Measurements from ENCODE around the gene KRT78.

KRT78 gene

GRCh38 chr12:52837781-52838608 lies 10.8 kb downstream of the KRT78 start:
- DNase-seq: no peak

- DNase-seq: no peak
Measured at GRCh38 chr12:52837413-52837741, 11.4 kb downstream of the KRT78 start.

- no peak for DNase-seq
Measured at GRCh38 chr12:52836491-52837412, 12.0 kb downstream of the KRT78 start.

DNA sequence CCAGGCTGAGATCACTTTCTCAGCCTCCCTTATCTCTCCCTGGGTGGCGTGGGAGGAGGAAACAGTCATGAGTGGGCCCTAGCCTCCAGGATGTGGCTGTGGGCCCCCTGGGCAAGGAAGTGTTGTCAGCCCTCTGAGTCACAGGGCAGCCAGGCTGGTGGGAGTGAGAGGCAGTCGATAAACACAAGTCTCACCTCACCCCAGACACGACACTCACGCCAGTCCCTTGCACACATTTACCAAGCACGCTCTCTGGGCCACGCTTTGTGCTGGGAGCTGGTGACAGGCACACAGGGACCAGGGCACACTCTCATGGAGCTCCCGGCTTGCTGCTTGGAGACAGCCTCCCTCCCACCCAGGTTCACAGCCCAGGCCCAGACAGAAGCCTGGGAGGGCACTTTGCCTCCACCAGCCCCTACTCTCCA lies 12.7 kb downstream of the KRT78 start:
- peak; percentile 43 for DNase-seq

DNA sequence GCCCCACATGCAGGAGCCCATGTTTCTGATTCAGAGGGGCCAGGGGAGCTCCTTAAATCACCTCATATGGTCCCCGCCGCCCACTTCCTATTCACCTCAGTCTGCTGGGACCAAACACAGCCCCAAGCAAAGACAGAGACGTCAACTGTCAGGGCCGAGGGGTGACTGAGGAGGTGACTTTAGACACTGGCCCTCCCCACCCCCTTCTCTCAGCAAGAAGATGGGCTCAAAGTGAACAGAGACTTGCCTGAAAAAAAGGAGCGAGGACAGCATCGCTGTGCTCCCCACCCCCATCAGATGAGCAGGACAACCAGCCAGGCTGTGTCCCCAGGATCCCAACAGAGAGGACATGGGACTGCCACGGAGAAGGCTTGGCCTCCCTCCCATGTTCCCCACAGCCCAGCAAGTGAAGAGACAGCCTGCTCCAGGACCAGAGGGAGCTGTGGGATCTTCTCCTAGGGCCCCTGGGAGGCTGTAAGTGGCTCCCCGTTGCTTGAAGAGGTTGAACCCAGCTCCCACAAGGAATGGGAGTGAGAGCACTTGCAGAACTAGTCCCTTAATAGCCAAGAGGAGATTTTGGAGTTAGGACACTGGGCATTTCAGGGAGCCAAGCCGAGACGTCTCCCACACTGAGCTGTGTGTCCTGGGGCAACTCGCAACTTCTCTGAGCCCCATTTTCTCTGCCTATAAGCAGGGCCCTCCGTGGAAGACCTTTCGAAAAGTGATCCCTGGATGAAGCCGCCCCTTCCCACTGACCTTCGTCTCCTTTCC lies 13.3 kb downstream of the KRT78 start:
- DNase-seq: no peak

GRCh38 chr12:52834727-52835001 lies 14.1 kb downstream of the KRT78 start:
- no peak for DNase-seq

GRCh38 chr12:52833922-52834726 lies 14.7 kb downstream of the KRT78 start, which contains the start of gene KRT79:
Gene KRT79, minus strand, starts transcription at chr12:52834311. Its CDS starts 51 bp downstream, at chr12:52834260.
- no peak for DNase-seq

DNA sequence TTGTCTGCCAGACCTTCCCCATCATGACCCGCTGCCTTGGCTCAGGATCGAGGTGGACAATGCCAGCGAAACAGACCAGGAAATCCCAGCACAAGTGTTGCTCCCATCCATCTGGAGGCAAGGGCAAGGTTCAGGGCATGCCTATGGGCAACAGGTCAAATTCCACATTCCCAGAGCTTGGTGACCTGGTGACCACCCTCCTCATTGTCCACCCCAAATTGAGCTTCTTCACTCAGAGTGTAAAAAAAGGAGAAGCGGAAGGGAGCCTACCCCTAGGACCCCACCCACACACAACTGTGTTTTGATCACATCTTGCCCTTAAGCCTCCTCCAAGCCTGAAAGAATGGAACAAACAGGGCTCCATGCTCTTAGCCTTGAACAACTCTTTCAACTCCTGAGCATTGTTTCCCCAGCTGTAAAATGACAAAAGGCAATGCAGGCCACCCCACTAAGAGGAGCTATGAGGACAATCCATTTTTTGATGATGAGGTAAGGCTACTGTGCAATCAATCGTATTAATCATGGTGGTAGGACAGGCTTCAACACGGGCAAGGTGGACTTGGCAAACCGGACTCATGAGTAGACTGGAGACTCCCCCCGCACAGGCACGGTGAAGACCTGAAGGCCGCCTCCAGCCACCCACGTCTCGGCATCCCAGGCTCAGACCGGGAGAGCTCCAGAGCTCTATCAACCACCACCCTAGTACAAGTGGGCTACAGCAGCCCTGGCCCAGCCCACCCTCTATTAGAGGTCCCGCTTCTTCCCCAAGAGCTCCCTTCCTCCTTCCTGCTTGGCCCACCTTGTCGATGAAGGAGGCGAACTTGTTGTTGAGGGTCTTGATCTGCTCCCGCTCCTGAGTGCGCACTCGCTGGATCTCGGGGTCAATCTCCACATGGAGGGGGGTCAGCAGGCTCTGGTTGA lies 15.5 kb downstream of the KRT78 start:
- no peak for DNase-seq

- no peak for DNase-seq
Measured at GRCh38 chr12:52832451-52832850, 16.3 kb downstream of the KRT78 start.

GRCh38 chr12:52831251-52831650 lies 17.5 kb downstream of the KRT78 start:
- no peak for DNase-seq

DNA sequence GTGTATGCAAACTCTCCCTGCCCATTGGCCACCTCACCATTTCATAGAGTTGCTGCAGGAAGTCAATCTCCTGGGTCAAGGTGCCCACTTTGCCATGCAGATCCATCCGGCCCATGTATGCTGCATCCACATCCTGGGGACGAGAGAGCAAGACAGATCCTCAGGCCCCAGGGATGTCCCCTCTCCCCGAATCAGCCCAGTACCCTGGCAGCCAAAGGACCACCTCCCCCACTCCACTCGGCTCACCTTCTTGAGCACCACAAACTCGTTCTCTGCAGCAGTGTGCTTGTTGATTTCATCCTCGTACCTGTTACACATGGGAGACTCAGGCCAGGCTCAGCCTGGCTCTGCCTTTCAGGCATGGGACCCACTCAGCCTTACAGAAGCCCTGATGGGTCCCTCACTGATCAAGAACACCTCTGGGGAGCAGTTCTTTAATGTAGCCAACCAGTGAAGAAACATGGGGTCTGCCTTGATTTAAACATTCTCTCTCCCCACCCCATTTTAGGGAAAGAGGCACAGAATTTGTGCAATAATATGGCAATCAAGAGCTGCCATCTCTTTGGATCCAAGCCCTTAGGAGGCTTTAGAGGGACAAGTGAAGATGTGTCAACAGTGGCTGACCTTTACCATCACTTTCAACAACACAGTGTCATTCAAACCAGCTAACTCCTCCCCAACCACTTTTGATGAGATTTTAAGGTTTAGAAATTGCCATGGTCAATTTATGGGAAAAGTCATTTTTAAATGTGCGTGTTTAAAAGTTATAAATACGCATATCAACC lies 18.6 kb downstream of the KRT78 start:
- no peak for DNase-seq

DNA sequence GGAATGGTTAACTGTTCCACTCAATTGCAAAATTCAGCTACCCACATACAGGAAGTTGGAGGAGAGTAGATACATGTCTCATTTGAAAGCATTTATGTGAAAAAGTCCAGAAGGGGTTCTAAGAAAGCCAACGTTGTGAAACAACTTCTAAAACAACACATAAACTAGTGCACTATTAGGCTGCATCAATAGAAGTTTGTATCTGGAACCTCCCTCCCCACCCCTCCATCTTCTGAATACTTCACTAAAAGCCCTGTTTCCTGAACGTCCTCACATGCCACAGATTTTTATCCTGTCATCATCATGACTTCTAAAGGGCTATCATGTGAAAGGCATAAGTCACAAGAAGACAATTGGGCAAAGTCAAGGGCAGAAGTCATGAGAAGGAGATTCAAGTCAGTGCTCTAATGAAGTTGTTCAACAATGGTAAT lies 20.2 kb downstream of the KRT78 start:
- DNase-seq: no peak

- DNase-seq: no peak
Measured at GRCh38 chr12:52828156-52828555, 20.6 kb downstream of the KRT78 start.

DNA sequence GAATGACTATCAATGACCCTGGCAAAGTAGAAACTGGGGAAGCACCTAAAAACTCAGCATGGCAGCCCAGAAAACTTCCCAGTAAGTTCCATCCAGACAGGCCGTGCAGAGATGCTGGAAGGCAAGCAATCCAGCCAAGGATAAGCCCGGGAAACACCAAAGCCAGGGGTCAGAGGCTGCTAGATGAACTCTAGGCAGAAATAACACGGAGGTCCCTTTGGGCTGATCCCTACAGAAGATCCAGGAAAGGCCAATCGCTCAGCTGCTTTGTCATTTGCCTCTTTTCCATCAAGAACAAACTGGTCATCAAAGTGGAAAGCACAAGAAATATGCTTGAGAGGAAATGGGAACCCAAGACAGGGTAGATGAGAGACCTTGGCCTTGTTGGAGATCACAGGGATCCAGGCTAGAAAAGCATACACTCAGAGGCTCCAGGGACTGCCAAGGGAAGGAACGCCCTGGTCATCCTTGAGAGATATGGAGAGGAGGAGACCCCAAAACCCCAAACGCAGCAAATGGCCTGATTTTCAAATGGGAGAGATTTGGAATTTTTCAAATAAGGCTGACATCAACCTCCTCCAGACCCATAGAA lies 21.2 kb downstream of the KRT78 start:
- no peak for DNase-seq

- no peak for DNase-seq
Measured at GRCh38 chr12:52826611-52827498, 21.9 kb downstream of the KRT78 start.

DNA sequence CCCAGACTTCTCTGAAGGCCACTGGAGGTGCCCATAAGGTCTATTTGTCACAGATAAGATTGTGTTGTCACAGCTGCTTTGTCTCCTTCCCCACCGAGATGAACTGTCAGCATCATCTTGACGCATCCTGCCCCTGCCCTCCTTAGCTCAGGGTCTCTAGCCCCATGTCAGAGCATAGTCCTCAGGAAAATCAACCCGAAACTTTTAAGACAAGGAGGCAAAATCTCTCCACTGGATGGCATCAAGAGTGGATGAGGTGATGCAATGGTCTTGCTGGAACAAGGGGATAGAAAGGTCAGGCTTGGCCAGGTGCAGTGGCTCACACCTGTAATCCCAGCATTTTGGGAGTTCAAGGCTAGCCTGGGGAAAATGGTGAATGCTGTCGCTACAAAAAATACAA lies 22.8 kb downstream of the KRT78 start:
- no peak for DNase-seq

DNA sequence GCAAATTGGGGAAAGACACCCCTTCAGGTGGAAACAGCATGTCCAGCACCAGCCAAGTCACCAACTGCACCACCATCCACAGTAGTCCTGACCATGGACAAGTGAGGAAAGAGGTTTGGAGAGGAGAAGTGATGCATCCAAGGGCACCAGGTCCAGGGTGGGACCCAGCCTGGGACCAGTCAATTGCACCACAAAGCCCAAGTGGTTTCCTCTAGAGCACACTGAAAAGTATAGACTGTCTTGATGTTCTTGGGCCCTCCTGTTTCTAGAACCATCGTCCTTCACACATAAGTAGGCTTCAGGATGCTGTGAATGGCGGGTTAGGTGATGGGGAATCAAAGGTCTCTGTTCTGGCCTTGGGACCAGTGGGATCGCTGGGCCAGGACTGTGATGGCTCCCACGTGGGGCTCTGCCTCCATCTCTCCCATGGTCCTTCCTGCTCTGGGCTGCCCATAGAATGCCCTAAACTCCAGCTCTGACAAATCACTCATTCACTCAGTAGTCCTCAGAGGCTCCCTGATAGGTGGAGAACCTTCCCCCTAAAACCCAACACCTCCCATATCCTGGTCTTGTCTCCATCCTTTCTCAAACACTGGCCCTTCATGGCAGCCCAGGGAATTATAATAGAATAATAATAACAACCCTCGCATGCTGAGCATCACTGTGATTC lies 23.9 kb downstream of the KRT78 start:
- DNase-seq: no peak

- no peak for DNase-seq
Measured at GRCh38 chr12:52823761-52824450, 24.9 kb downstream of the KRT78 start.

Measured in CD4-positive, alpha-beta T cell treated with Interleukin-6 for 4 hours (primary cell).